GM12878 (cell line): ENCODE measurements around the gene TMEM272. TPM values are rescaled to one million over a fixed set of nuclear protein-coding genes. Genes with fewer than 3 reads are reported as not detected.

Experiments used
- ATAC-seq: fragments of 200-7000 bp; cut with Tn5 transposase; 3 replicates; pipeline ENCODE4 v1.9.1; 2020; ENCODE audit warnings: mild to moderate bottlenecking, moderate library complexity
- BruUV-seq: library from RNA; stranded (reverse); fragments of 400-500 nt; replicated peaks from 2 replicates; lab custom pipeline; 2021; lab: Mats Ljungman, UMichigan
- CTCF ChIA-PET: fragments of 300-600 bp; sonication (Branson Sonifier 250); formaldehyde crosslinking; extraction: SDS; loops from one replicate; lab custom pipeline; 2021; ENCODE audit warnings: inconsistent platforms; lab: Yijun Ruan, JAX
- POLR2A ChIA-PET: fragments of 350-600 bp; formaldehyde crosslinking; extraction: SDS; loops from one replicate; lab custom pipeline; 2021; ENCODE audit warnings: inconsistent platforms; lab: Charles Lee
- RAD21 ChIA-PET: fragments of 300-600 bp; sonication (Branson Sonifier 250); formaldehyde crosslinking; loops from one replicate; lab custom pipeline; 2023; ENCODE audit warnings: antibody characterized with exemption; ENCODE audit not compliant: unreplicated experiment; lab: Charles Lee
- SMC1A ChIA-PET: fragments of 300-600 bp; sonication (Branson Sonifier 250); formaldehyde crosslinking; loops from one replicate; lab custom pipeline; 2023; ENCODE audit not compliant: unreplicated experiment, uncharacterized antibody; lab: Charles Lee
- DNase-seq: peaks from one replicate; pipeline ENCODE4 v3.0.0-alpha.2; 2011; ENCODE audit warnings: low read depth, low spot score
- FAIRE-seq: peaks from 3 replicates; lab custom pipeline; 2011; peaks lifted over from hg19 to GRCh38; lab: Jason Lieb, UNC
- H2AFZ ChIP-seq: 2 replicates; pipeline ENCODE4 v1.6.0; 2011; ENCODE audit warnings: low read depth, low read length, control low read depth; ENCODE audit not compliant: control insufficient read depth
- H3K27ac ChIP-seq: 2 replicates; pipeline ENCODE4 v1.5.1; 2011; ENCODE audit warnings: control low read depth; ENCODE audit not compliant: control insufficient read depth, insufficient read depth
- H3K27me3 ChIP-seq, 2 experiments: replicated peaks in 1 of 2; 2 replicates each; pipeline versions ENCODE4 v1.6.0 to v1.6.1; 2011; ENCODE audit warnings: low read length in 1 of 2; ENCODE audit not compliant: control insufficient read depth in 2 of 2, insufficient read depth in 2 of 2
- H3K36me3 ChIP-seq, 2 experiments: 2 replicates each; pipeline ENCODE4 v1.5.1; 2011; ENCODE audit warnings: low read length in 1 of 2; ENCODE audit not compliant: control insufficient read depth in 2 of 2, insufficient read depth in 2 of 2
- H3K4me1 ChIP-seq: 2 replicates; pipeline ENCODE4 v1.6.1; 2011; ENCODE audit warnings: mild to moderate bottlenecking, low read length, moderate library complexity, mixed read lengths; ENCODE audit not compliant: control insufficient read depth, insufficient read depth
- H3K4me2 ChIP-seq: 2 replicates; pipeline ENCODE4 v1.6.0; 2011; ENCODE audit warnings: control low read depth; ENCODE audit not compliant: control insufficient read depth, insufficient read depth
- H3K4me3 ChIP-seq: fragments of 200-600 bp; sonication (generic); 2 replicates; pipeline ENCODE4 v1.5.1; 2016
- H3K79me2 ChIP-seq: 2 replicates; pipeline ENCODE4 v1.6.0; 2011; ENCODE audit warnings: low read length; ENCODE audit not compliant: control insufficient read depth, insufficient read depth
- H3K9ac ChIP-seq: 2 replicates; pipeline ENCODE4 v1.8.0; 2011; ENCODE audit warnings: low read length, control low read depth, mixed read lengths; ENCODE audit not compliant: control insufficient read depth, insufficient read depth
- H3K9me3 ChIP-seq: replicated peaks from 3 replicates; pipeline ENCODE4 v1.5.1; 2011; ENCODE audit warnings: mild to moderate bottlenecking, low read length; ENCODE audit not compliant: control insufficient read depth, insufficient read depth
- H4K20me1 ChIP-seq: 2 replicates; pipeline ENCODE4 v1.6.0; 2011; ENCODE audit not compliant: control insufficient read depth, insufficient read depth
- CBX5 ChIP-seq: sonication (generic); IDR thresholded peaks from 2 replicates; pipeline ENCODE4 v1.6.1; 2016; ENCODE audit warnings: low read depth, moderate library complexity, mild to moderate bottlenecking, inconsistent platforms
- DPF2 ChIP-seq: fragments of 450-650 bp; IDR thresholded peaks from 2 replicates; pipeline ENCODE4 v1.6.1; 2017; ENCODE audit warnings: mild to moderate bottlenecking
- EZH2 ChIP-seq: IDR thresholded peaks from 2 replicates; pipeline ENCODE4 v1.6.1; 2012; ENCODE audit warnings: low read depth, mild to moderate bottlenecking, control low read depth, inconsistent platforms, low read length, borderline replicate concordance; ENCODE audit not compliant: control insufficient read depth
- IRF4 ChIP-seq: IDR thresholded peaks from 2 replicates; pipeline ENCODE4 v1.6.1; 2011; ENCODE audit warnings: low read depth, low read length
- NBN ChIP-seq: fragments of 450-650 bp; IDR thresholded peaks from 2 replicates; pipeline ENCODE4 v1.6.1; 2016
- PAX8 ChIP-seq: fragments of 450-650 bp; IDR thresholded peaks from 2 replicates; pipeline ENCODE4 v1.6.1; 2017; ENCODE audit warnings: mild to moderate bottlenecking, moderate library complexity
- RFX5 ChIP-seq: IDR thresholded peaks from 2 replicates; pipeline ENCODE4 v1.6.1; 2011; ENCODE audit warnings: low read depth, low read length, improper control_type of control experiment
- SMAD5 ChIP-seq: IDR thresholded peaks from 2 replicates; pipeline ENCODE4 v1.6.1; 2016; ENCODE audit warnings: antibody characterized with exemption, low read depth
- ZNF217 ChIP-seq: fragments of 450-650 bp; IDR thresholded peaks from 2 replicates; pipeline ENCODE4 v1.6.1; 2017; ENCODE audit warnings: antibody characterized with exemption, mild to moderate bottlenecking
- ZNF622 ChIP-seq: fragments of 450-650 bp; IDR thresholded peaks from 2 replicates; pipeline ENCODE4 v1.6.1; 2017; ENCODE audit warnings: mild to moderate bottlenecking, inconsistent platforms
- whole genome bisulfite sequencing: methylation state at CpG from one replicate; pipeline ENCODE4 v1.1.6; 2016; ENCODE audit warnings: low lambda C conversion rate; ENCODE audit not compliant: insufficient replicate concordance, insufficient coverage; ENCODE audit errors: missing lambda C conversion rate; 5-methylcytosine and 5-hydroxymethylcytosine counted together
- in situ Hi-C: fragments of 300-500 bp; cut with MboI; formaldehyde crosslinking; loops from 9 replicates; pipeline ENCODE4 v1.14.3; 2018; ENCODE audit warnings: mixed read lengths
- intact Hi-C: fragments of 100-400 bp; cut with micrococcal nuclease; formaldehyde crosslinking; loops from one replicate; pipeline ENCODE4 v1.14.2; 2022; ENCODE audit not compliant: unreplicated experiment
- polyA plus RNA-seq, 11 experiments: library from polyadenylated mRNA; depleted of rRNA in 4 of 11; unstranded in 6 of 11; stranded (reverse) in 5 of 11; fragments of >200 nt; fragmentation: Nextera tagmentation in 4 of 11; fragmentation: Illumina TruSeq in 1 of 11; extraction: Ambion mirVana in 4 of 11; extraction: Trizol in 1 of 11; gene quantifications; 1 replicate in 1 of 11; 2 replicates in 10 of 11; pipeline versions ENCODE4 v1.2.1 to v1.2.3, GENCODE V29; 2011 to 2016; ENCODE audit warnings: inconsistent platforms in 2 of 11, missing spikeins in 2 of 11, low read depth in 1 of 11
- total RNA-seq, 4 experiments: library from RNA; depleted of rRNA in 3 of 4; stranded (reverse); fragments of >200 nt in 3 of 4; fragmentation: Illumina TruSeq in 1 of 4; extraction: Trizol in 1 of 4; gene quantifications; 2 replicates each; pipeline versions ENCODE4 v1.2.1 to v1.2.3, GENCODE V29; 2013 to 2021
- TF ChIP-seq, protein P1 (sequence below): IDR thresholded peaks from 2 replicates; pipeline ENCODE4 v1.6.1; 2012; ENCODE audit warnings: low read depth, low read length, improper control_type of control experiment
- TF ChIP-seq, protein P2 (sequence below): fragments of 450-650 bp; IDR thresholded peaks from 2 replicates; pipeline ENCODE4 v1.6.1; 2016; ENCODE audit warnings: mild to moderate bottlenecking
- TF ChIP-seq, protein P3 (sequence below), 3 experiments: IDR thresholded peaks in 2 of 3; conservative IDR thresholded peaks in 1 of 3; 2 replicates each; pipeline ENCODE4 v1.5.1; 2011; ENCODE audit warnings: low read depth in 3 of 3, low read length in 3 of 3, mild to moderate bottlenecking in 3 of 3, control low read depth in 2 of 3, moderate library complexity in 2 of 3, inconsistent platforms in 1 of 3, mixed read lengths in 1 of 3; ENCODE audit not compliant: control insufficient read depth in 2 of 3, insufficient read depth in 1 of 3; ENCODE audit errors: extremely low read depth in 1 of 3

The TMEM272 gene
- total and polyA plus RNA-seq, 10 of the 15 experiments (the other 5 are each of a cell fraction or from before 2014, with no cell fraction given), result 0.01 to 0.04 TPM; not detected in 8

DNA sequence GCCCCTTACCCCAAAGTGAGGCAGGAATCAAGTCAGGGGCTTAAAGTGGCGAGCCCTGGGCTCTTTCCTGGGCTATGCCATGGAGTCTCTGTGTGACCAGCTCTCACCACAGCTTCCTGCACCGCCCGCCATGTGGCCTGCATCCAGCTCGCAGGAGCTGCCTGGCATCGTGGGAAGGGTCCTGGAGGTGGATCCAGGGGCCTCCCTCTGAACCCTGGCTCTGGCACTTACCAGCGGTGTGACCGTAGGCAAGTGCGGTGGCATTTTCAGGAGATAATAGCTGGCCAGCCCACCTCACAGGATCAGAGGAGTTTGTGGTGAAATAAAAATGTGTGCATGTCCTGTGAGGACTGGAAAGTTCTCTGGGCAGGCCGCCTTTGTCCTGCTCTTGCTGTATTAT lies 67.1 kb downstream of the TMEM272 start:
- H4K20me1 ChIP-seq, result no peaks in the 10 kb centered on the region
- no peak overlapping the region for H3K9ac ChIP-seq
- BruUV-seq, result no TSS peak
- H3K27ac ChIP-seq, result no peak overlapping the region
- no peak overlapping the region for H2AFZ ChIP-seq
- TF ChIP-seq ZNF622 (no peak), SMAD5 (no peak), DPF2 (no peak), ZNF217 (no peak), CBX5 (no peak), PAX8 (no peak), NBN (no peak), RFX5 (no peak), IRF4 (no peak), EZH2 (no peak)
- TF ChIP-seq, protein P1, sequence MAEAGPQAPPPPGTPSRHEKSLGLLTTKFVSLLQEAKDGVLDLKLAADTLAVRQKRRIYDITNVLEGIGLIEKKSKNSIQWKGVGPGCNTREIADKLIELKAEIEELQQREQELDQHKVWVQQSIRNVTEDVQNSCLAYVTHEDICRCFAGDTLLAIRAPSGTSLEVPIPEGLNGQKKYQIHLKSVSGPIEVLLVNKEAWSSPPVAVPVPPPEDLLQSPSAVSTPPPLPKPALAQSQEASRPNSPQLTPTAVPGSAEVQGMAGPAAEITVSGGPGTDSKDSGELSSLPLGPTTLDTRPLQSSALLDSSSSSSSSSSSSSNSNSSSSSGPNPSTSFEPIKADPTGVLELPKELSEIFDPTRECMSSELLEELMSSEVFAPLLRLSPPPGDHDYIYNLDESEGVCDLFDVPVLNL, result no peak
- TF ChIP-seq, protein P2, sequence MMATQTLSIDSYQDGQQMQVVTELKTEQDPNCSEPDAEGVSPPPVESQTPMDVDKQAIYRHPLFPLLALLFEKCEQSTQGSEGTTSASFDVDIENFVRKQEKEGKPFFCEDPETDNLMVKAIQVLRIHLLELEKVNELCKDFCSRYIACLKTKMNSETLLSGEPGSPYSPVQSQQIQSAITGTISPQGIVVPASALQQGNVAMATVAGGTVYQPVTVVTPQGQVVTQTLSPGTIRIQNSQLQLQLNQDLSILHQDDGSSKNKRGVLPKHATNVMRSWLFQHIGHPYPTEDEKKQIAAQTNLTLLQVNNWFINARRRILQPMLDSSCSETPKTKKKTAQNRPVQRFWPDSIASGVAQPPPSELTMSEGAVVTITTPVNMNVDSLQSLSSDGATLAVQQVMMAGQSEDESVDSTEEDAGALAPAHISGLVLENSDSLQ, result no peak
- TF ChIP-seq, protein P3, sequence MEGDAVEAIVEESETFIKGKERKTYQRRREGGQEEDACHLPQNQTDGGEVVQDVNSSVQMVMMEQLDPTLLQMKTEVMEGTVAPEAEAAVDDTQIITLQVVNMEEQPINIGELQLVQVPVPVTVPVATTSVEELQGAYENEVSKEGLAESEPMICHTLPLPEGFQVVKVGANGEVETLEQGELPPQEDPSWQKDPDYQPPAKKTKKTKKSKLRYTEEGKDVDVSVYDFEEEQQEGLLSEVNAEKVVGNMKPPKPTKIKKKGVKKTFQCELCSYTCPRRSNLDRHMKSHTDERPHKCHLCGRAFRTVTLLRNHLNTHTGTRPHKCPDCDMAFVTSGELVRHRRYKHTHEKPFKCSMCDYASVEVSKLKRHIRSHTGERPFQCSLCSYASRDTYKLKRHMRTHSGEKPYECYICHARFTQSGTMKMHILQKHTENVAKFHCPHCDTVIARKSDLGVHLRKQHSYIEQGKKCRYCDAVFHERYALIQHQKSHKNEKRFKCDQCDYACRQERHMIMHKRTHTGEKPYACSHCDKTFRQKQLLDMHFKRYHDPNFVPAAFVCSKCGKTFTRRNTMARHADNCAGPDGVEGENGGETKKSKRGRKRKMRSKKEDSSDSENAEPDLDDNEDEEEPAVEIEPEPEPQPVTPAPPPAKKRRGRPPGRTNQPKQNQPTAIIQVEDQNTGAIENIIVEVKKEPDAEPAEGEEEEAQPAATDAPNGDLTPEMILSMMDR (IDR thresholded peaks at IDR 0.05 in 2 of 3, conservative IDR thresholded peaks at IDR 0.05 in 1 of 3; ENCODE audit: control insufficient read depth in 2 of 3, extremely low read depth in 1 of 3, insufficient read depth in 1 of 3, low read depth in 3 of 3, low read length in 3 of 3), result no peak
- TF ChIP-seq, all 136 proteins: peak for 0
- no peaks in the 10 kb centered on the region for H3K79me2 ChIP-seq
- H3K36me3 ChIP-seq, result no peaks in the 10 kb centered on the region
- CTCF ChIA-PET, result interaction anchor here (0.5 kb wide), 1 partner anchor 20 kb away, joined by 3 read pairs; no protein-coding TSS in a partner anchor
- H3K9me3 ChIP-seq, result no peaks in the 10 kb centered on the region
- H3K4me2 ChIP-seq, result no peak overlapping the region
- no peak for DNase-seq
- H3K4me1 ChIP-seq, result peaks cover 5% of the 10 kb centered on the region; the same call in 1 of the 2 replicates
- SMC1A ChIA-PET, result no interaction called here
- RAD21 ChIA-PET, result no interaction called here
- intact Hi-C loops, result no loop called here
- H3K4me3 ChIP-seq, result no peak overlapping the region
- WGBS, result 74% methylated on average over 9 of the region's 9 CpGs
- H3K27me3 ChIP-seq, result no peaks in the 10 kb centered on the region
- POLR2A ChIA-PET, result no interaction called here
- ATAC-seq, result no peak
- in situ Hi-C loops, result no loop called here
- FAIRE-seq, result no peak
